HCT116 (cell line): ENCODE data around the gene BAIAP2L2. TPM values are rescaled to one million over a fixed set of nuclear protein-coding genes. Genes with fewer than 3 reads are reported as not detected.

Experiments used
- ATAC-seq: fragments of 200-7000 bp; cut with Tn5 transposase; 2 replicates; pipeline ENCODE4 v1.9.1; 2020; ENCODE audit warnings: mild to moderate bottlenecking, moderate library complexity
- BruUV-seq: library from RNA; stranded (reverse); fragments of 400-500 nt; replicated peaks from 2 replicates; lab custom pipeline; 2021; lab: Mats Ljungman, UMichigan
- CTCF ChIA-PET: fragments of 300-600 bp; sonication (Branson Sonifier 250); formaldehyde crosslinking; loops from one replicate; lab custom pipeline; 2021; ENCODE audit warnings: antibody characterized with exemption; lab: Charles Lee
- POLR2A ChIA-PET: fragments of 300-600, 350-600 bp; sonication (Branson Sonifier 250); formaldehyde crosslinking; loops from one replicate; lab custom pipeline; 2021; ENCODE audit warnings: antibody characterized with exemption; lab: Charles Lee
- RAD21 ChIA-PET, 2 experiments: fragments of 300-600 bp; sonication (Branson Sonifier 250); formaldehyde crosslinking; loops; one replicate each; lab custom pipeline; 2023; ENCODE audit warnings: low total read pairs in 2 of 2; ENCODE audit not compliant: uncharacterized antibody in 2 of 2, unreplicated experiment in 2 of 2, low non-redundant PET in 1 of 2; lab: Charles Lee
- DNase-seq: peaks from one replicate; pipeline ENCODE4 v3.0.0-alpha.2; 2010; ENCODE audit warnings: low read depth, low spot score
- H2AFZ ChIP-seq: fragments of 200-600 bp; shearing (Covaris generic), sonication (generic); 2 replicates; pipeline ENCODE4 v1.6.1; 2017; ENCODE audit warnings: low read depth, mixed run types, mixed read lengths, antibody characterized with exemption, low read length; ENCODE audit not compliant: poor library complexity, severe bottlenecking
- H3K27ac ChIP-seq: 2 replicates; pipeline ENCODE4 v1.5.1; 2012; ENCODE audit warnings: low read depth, low read length
- H3K27me3 ChIP-seq: fragments of 200-600 bp; sonication (generic); 2 replicates; pipeline ENCODE4 v1.6.1; 2016; ENCODE audit warnings: mixed run types, low read length, mixed read lengths; ENCODE audit not compliant: insufficient read depth
- H3K36me3 ChIP-seq, 2 experiments: fragments of 200-500 bp in 1 of 2; fragments of 200-600 bp in 1 of 2; sonication (Bioruptor generic) in 1 of 2; sonication (generic) in 1 of 2; 2 replicates each; pipeline versions ENCODE4 v1.5.1 to v1.6.1; 2014 to 2016; ENCODE audit warnings: low read length in 2 of 2, inconsistent platforms in 1 of 2, mixed read lengths in 1 of 2, mixed run types in 1 of 2; ENCODE audit not compliant: insufficient read depth in 2 of 2, control insufficient read depth in 1 of 2
- H3K4me1 ChIP-seq, 2 experiments: fragments of 200-600 bp in 1 of 2; sonication (generic) in 1 of 2; 2 replicates each; pipeline versions ENCODE4 v1.5.1 to v1.6.1; 2012 to 2017; ENCODE audit warnings: low read length in 2 of 2, inconsistent platforms in 1 of 2, mild to moderate bottlenecking in 1 of 2, mixed read lengths in 1 of 2, mixed run types in 1 of 2, moderate library complexity in 1 of 2; ENCODE audit not compliant: insufficient read depth in 2 of 2, control insufficient read depth in 1 of 2
- H3K4me2 ChIP-seq: fragments of 200-600 bp; sonication (generic); 2 replicates; pipeline ENCODE4 v1.6.1; 2017; ENCODE audit warnings: mixed run types, low read length, mixed read lengths
- H3K4me3 ChIP-seq, 2 experiments: fragments of 200-600 bp in 1 of 2; sonication (generic) in 1 of 2; replicated peaks in 1 of 2; 2 replicates each; pipeline ENCODE4 v1.5.1; 2011 to 2016; ENCODE audit warnings: low read length in 2 of 2, control low read depth in 1 of 2, low read depth in 1 of 2, mild to moderate bottlenecking in 1 of 2, mixed read lengths in 1 of 2, mixed run types in 1 of 2
- H3K79me2 ChIP-seq: fragments of 200-600 bp; sonication (generic); 2 replicates; pipeline ENCODE4 v1.6.1; 2017; ENCODE audit warnings: mild to moderate bottlenecking, mixed run types, low read length, moderate library complexity, mixed read lengths; ENCODE audit not compliant: insufficient read depth
- H3K9ac ChIP-seq: fragments of 200-600 bp; sonication (generic); 2 replicates; pipeline ENCODE4 v1.6.1; 2016; ENCODE audit warnings: low read length, mixed read lengths
- H3K9me2 ChIP-seq: fragments of 200-600 bp; sonication (generic), shearing (Covaris generic); 2 replicates; pipeline ENCODE4 v1.6.1; 2017; ENCODE audit warnings: mixed run types, mild to moderate bottlenecking, moderate library complexity; ENCODE audit not compliant: insufficient read depth
- H3K9me3 ChIP-seq, 2 experiments: fragments of 200-500 bp in 1 of 2; fragments of 200-600 bp in 1 of 2; sonication (Bioruptor generic) in 1 of 2; sonication (generic) in 1 of 2; 2 replicates each; pipeline ENCODE4 v1.6.1; 2014 to 2017; ENCODE audit warnings: low read length in 2 of 2, mixed read lengths in 2 of 2, inconsistent platforms in 1 of 2, low read depth in 1 of 2, mild to moderate bottlenecking in 1 of 2, mixed run types in 1 of 2, moderate library complexity in 1 of 2; ENCODE audit not compliant: control insufficient read depth in 1 of 2, insufficient read depth in 1 of 2
- H4K20me1 ChIP-seq: fragments of 200-600 bp; sonication (generic), shearing (Covaris generic); 2 replicates; pipeline ENCODE4 v1.6.1; 2017; ENCODE audit warnings: mixed run types, mild to moderate bottlenecking, moderate library complexity; ENCODE audit not compliant: insufficient read depth
- CBX3 ChIP-seq: IDR thresholded peaks from 2 replicates; pipeline ENCODE4 v1.6.1; 2012; ENCODE audit warnings: low read depth
- ELF1 ChIP-seq: IDR thresholded peaks from 2 replicates; pipeline ENCODE4 v1.6.1; 2012; ENCODE audit warnings: low read depth, borderline replicate concordance
- FOSL1 ChIP-seq: IDR thresholded peaks from 2 replicates; pipeline ENCODE4 v1.6.1; 2012; ENCODE audit warnings: low read depth
- JUND ChIP-seq: IDR thresholded peaks from 2 replicates; pipeline ENCODE4 v1.6.1; 2012
- POLR2A ChIP-seq: IDR thresholded peaks from 2 replicates; pipeline ENCODE4 v1.7.0; 2011; ENCODE audit warnings: borderline replicate concordance; ENCODE audit not compliant: insufficient read depth, insufficient read length; ENCODE audit errors: extremely low read depth
- POLR2AphosphoS5 ChIP-seq: IDR thresholded peaks from 2 replicates; pipeline ENCODE4 v1.6.1; 2011; ENCODE audit warnings: mild to moderate bottlenecking, low read depth, low read length, moderate library complexity
- SIN3A ChIP-seq: IDR thresholded peaks from 2 replicates; pipeline ENCODE4 v1.6.1; 2012; ENCODE audit warnings: low read depth
- SP1 ChIP-seq: IDR thresholded peaks from 2 replicates; pipeline ENCODE4 v1.6.1; 2012; ENCODE audit warnings: low read depth
- TCF7L2 ChIP-seq: IDR thresholded peaks from 2 replicates; pipeline ENCODE4 v1.7.0; 2011; ENCODE audit warnings: borderline replicate concordance, inconsistent platforms; ENCODE audit not compliant: insufficient read depth, insufficient read length; ENCODE audit errors: extremely low read depth
- ZNF274 ChIP-seq: fragments of 200-500 bp; sonication (Bioruptor generic); IDR thresholded peaks from 2 replicates; pipeline ENCODE4 v1.6.1; 2014; ENCODE audit warnings: mild to moderate bottlenecking, low read depth, low read length, inconsistent platforms
- intact Hi-C: fragments of 100-400 bp; cut with micrococcal nuclease; formaldehyde crosslinking; loops from 2 replicates; pipeline ENCODE4 v1.10.0; 2022
- total RNA-seq: library from RNA; stranded (reverse); gene quantifications from one replicate; pipeline ENCODE4 v1.2.1, GENCODE V29; 2021; ENCODE audit not compliant: unreplicated experiment
- TF ChIP-seq, protein P1 (sequence below): IDR thresholded peaks from 2 replicates; pipeline ENCODE4 v1.6.1; 2012; ENCODE audit warnings: low read depth
- TF ChIP-seq, protein P2 (sequence below): IDR thresholded peaks from 2 replicates; pipeline ENCODE4 v1.6.1; 2012

The BAIAP2L2 gene
- total RNA-seq, 1 experiment from 2014 or later = 1.0 TPM

DNA sequence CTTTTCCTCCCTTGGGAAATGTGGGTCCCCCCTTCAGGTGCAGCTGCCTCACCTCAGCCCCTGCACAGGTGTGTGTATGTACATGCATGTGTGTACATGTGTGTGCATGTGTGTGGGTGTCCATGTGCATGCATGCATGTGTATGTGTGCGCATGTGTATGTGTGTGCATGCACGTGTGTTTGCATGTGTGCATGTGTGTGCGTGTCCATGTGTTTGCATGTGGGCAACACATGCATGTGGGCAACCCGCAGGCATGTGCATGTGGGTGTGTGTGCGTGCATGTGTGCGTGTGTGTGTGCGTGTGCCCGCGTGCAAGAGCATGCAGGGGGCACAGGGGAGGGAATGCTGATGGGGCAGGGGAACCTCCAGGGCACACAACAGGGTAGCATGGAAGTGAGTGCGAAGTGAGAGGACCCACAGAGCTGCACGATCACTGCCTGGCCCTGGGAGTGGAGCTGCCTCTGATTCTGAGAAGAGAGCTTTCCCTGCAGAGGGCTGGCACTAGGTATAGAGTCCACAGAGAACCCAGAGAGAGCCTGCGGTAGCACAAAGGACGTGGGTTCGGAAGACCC, 14.6 kb upstream of the BAIAP2L2 start:
- POLR2A ChIA-PET = no interaction called here
- no peak for ATAC-seq
- no TSS peak for BruUV-seq

More for the DNA sequence above, 14.6 kb upstream of the BAIAP2L2 start:
- Histone ChIP-seq H3K9me2 (no peaks in the 10 kb centered on the region), H3K27ac (no peak overlapping the region), H3K4me2 (no peak overlapping the region), H4K20me1 (no peaks in the 10 kb centered on the region), H3K79me2 (no peaks in the 10 kb centered on the region), H2AFZ (no peak overlapping the region), H3K4me3 (no peak overlapping the region), H3K36me3 (no peaks in the 10 kb centered on the region), H3K9ac (no peak overlapping the region), H3K27me3 (no peaks in the 10 kb centered on the region), H3K4me1 (peaks cover 11 to 15% of the 10 kb centered on the region in 2 experiments), H3K9me3 (no peaks in the 10 kb centered on the region)
- RAD21 ChIA-PET = no interaction called here
- intact Hi-C loops = no loop called here
- TF ChIP-seq, protein P1, sequence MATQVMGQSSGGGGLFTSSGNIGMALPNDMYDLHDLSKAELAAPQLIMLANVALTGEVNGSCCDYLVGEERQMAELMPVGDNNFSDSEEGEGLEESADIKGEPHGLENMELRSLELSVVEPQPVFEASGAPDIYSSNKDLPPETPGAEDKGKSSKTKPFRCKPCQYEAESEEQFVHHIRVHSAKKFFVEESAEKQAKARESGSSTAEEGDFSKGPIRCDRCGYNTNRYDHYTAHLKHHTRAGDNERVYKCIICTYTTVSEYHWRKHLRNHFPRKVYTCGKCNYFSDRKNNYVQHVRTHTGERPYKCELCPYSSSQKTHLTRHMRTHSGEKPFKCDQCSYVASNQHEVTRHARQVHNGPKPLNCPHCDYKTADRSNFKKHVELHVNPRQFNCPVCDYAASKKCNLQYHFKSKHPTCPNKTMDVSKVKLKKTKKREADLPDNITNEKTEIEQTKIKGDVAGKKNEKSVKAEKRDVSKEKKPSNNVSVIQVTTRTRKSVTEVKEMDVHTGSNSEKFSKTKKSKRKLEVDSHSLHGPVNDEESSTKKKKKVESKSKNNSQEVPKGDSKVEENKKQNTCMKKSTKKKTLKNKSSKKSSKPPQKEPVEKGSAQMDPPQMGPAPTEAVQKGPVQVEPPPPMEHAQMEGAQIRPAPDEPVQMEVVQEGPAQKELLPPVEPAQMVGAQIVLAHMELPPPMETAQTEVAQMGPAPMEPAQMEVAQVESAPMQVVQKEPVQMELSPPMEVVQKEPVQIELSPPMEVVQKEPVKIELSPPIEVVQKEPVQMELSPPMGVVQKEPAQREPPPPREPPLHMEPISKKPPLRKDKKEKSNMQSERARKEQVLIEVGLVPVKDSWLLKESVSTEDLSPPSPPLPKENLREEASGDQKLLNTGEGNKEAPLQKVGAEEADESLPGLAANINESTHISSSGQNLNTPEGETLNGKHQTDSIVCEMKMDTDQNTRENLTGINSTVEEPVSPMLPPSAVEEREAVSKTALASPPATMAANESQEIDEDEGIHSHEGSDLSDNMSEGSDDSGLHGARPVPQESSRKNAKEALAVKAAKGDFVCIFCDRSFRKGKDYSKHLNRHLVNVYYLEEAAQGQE = no peak
- TF ChIP-seq POLR2AphosphoS5 (no peak), TCF7L2 (no peak), CBX3 (no peak), ZNF274 (no peak), SIN3A (no peak), SP1 (no peak), POLR2A (no peak), FOSL1 (no peak), JUND (no peak), ELF1 (no peak)
- TF ChIP-seq, protein P2, sequence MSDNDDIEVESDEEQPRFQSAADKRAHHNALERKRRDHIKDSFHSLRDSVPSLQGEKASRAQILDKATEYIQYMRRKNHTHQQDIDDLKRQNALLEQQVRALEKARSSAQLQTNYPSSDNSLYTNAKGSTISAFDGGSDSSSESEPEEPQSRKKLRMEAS = no peak
- no peak for DNase-seq
- CTCF ChIA-PET = no interaction called here
